Adrenal gland (tissue), 12 donors: ENCODE data around the gene PAGR1. TPM values are rescaled to one million over a fixed set of nuclear protein-coding genes. Genes with fewer than 3 reads are reported as not detected.
"Not testable (repeated sequence)": the region's sequence is repeated elsewhere in the genome, so short reads cannot be mapped to it uniquely, and the experiment has no call there.

ENCODE experiments used
- DNase-seq, 7 donors: peaks; one replicate each; pipeline ENCODE4 v3.0.0-alpha.2; 2019 to 2020
- H3K27ac ChIP-seq, 5 donors: fragments of 200-600 bp; sonication (generic) in 4 of 5; 1 replicate in 3 of 5; 2 replicates in 2 of 5; pipeline versions ENCODE4 v1.5.1 to v1.8.0; 2016 to 2020; ENCODE audit warnings: mild to moderate bottlenecking in 1 of 5
- H3K27me3 ChIP-seq: fragments of 200-600 bp; 2 replicates; pipeline ENCODE4 v1.8.0; 2021
- H3K36me3 ChIP-seq, 2 donors: fragments of 200-600 bp; replicated peaks in 1 of 2; 1 replicate in 1 of 2; 2 replicates in 1 of 2; pipeline versions ENCODE4 v1.5.1 to v1.8.0; 2018 to 2022
- H3K4me1 ChIP-seq, 2 donors: fragments of 200-600 bp; replicated peaks in 1 of 2; 1 replicate in 1 of 2; 2 replicates in 1 of 2; pipeline versions ENCODE4 v1.5.1 to v1.8.0; 2018 to 2021
- H3K4me3 ChIP-seq, 4 donors: fragments of 200-600 bp; sonication (generic) in 3 of 4; one replicate each; pipeline ENCODE4 v1.5.1; 2016 to 2018
- H3K9me3 ChIP-seq, 3 donors: fragments of 200-600 bp; sonication (generic) in 1 of 3; replicated peaks in 1 of 3; 1 replicate in 2 of 3; 2 replicates in 1 of 3; pipeline versions ENCODE4 v1.5.1 to v1.8.0; 2016 to 2021
- POLR2A ChIP-seq, 2 donors: fragments of 450-650 bp; IDR thresholded peaks; one replicate each; pipeline ENCODE4 v1.6.1; 2017; ENCODE audit warnings: antibody characterized with exemption in 2 of 2, mild to moderate bottlenecking in 2 of 2, moderate library complexity in 1 of 2
- WGBS, 4 donors: extraction: QIAGEN DNeasy Blood & Tissue Kit in 2 of 4; methylation state at CpG; one replicate each; pipeline versions ENCODE4 v1.1.5 to v1.1.7; 2013 to 2017; 5-methylcytosine and 5-hydroxymethylcytosine counted together
- intact Hi-C, 2 donors: fragments of 100-400 bp; cut with DNase I; formaldehyde crosslinking; loops; one replicate each; pipeline versions ENCODE4 v1.14.1 to v1.15.0; 2022 to 2023
- polyA plus RNA-seq, 3 donors: library from polyadenylated mRNA; stranded (reverse); fragments of 200-250 nt in 2 of 3; fragments of 350-450 nt in 1 of 3; fragmentation: Illumina TruSeq in 1 of 3; extraction: RNeasy Lipid Tissue Mini Kit (QIAGEN cat#74804) in 1 of 3; gene quantifications; one replicate each; pipeline ENCODE4 v1.2.3, GENCODE V29; 2013 to 2014
- total RNA-seq, 9 donors: library from RNA; depleted of rRNA in 4 of 9; stranded (reverse); fragments of >200 nt in 4 of 9; fragments of 120-200 nt in 1 of 9; fragmentation: NEBNext Ultra II Directional in 1 of 9; extraction: Animal tissue kit (Norgen Biotek cat#: 25700) in 1 of 9; gene quantifications; one replicate each; pipeline versions ENCODE4 v1.1.0 to v1.2.4, GENCODE V29; 2013 to 2023
- TF ChIP-seq, protein P1 (sequence below), 6 experiments: fragments of 450-650 bp in 4 of 6; fragments of 200-600 bp in 2 of 6; sonication (generic) in 1 of 6; IDR thresholded peaks; 1 replicate in 5 of 6; 2 replicates in 1 of 6; pipeline versions ENCODE4 v1.5.1 to v1.8.0; 2016 to 2021; ENCODE audit warnings: antibody characterized with exemption in 6 of 6, mild to moderate bottlenecking in 2 of 6, moderate library complexity in 1 of 6
- donor health status: healthy with polysubstance abuse.
- donor health status: Bipolar disorder and iron deficiency.
- donor health status: DM: yes; HTN: yes; CAD: no.
- donor health status: DM: no; HTN: no; CAD: no.
- donor health status: DM: no; HTN: no; CAD: no.
- donor health status: DM: yes; HTN: yes; CAD: no.

PAGR1 gene
- total and polyA plus RNA-seq, 12 donors: 14.2 to 89.1 (median 39.8) TPM

GRCh38 chr16:29784157-29784556, 31.8 kb upstream of the PAGR1 start:
- H3K9me3 ChIP-seq: no peaks in the 10 kb centered on the region
- 87 to 96% (median 93%) methylated on average over 2 of the region's 2 CpGs for WGBS, 4 donors
- DNase-seq: no peak
- no peak overlapping the region for H3K4me3 ChIP-seq
- no peaks in the 10 kb centered on the region for H3K27me3 ChIP-seq
- intact Hi-C loops: no loop called here
- TF ChIP-seq POLR2A (IDR thresholded peaks at IDR 0.05): no peak
- TF ChIP-seq, protein P1, sequence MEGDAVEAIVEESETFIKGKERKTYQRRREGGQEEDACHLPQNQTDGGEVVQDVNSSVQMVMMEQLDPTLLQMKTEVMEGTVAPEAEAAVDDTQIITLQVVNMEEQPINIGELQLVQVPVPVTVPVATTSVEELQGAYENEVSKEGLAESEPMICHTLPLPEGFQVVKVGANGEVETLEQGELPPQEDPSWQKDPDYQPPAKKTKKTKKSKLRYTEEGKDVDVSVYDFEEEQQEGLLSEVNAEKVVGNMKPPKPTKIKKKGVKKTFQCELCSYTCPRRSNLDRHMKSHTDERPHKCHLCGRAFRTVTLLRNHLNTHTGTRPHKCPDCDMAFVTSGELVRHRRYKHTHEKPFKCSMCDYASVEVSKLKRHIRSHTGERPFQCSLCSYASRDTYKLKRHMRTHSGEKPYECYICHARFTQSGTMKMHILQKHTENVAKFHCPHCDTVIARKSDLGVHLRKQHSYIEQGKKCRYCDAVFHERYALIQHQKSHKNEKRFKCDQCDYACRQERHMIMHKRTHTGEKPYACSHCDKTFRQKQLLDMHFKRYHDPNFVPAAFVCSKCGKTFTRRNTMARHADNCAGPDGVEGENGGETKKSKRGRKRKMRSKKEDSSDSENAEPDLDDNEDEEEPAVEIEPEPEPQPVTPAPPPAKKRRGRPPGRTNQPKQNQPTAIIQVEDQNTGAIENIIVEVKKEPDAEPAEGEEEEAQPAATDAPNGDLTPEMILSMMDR (IDR thresholded peaks at IDR 0.05): no peak
- H3K4me1 ChIP-seq: no peaks in the 10 kb centered on the region
- H3K36me3 ChIP-seq: no peaks in the 10 kb centered on the region
- H3K27ac ChIP-seq: no peak overlapping the region

DNA sequence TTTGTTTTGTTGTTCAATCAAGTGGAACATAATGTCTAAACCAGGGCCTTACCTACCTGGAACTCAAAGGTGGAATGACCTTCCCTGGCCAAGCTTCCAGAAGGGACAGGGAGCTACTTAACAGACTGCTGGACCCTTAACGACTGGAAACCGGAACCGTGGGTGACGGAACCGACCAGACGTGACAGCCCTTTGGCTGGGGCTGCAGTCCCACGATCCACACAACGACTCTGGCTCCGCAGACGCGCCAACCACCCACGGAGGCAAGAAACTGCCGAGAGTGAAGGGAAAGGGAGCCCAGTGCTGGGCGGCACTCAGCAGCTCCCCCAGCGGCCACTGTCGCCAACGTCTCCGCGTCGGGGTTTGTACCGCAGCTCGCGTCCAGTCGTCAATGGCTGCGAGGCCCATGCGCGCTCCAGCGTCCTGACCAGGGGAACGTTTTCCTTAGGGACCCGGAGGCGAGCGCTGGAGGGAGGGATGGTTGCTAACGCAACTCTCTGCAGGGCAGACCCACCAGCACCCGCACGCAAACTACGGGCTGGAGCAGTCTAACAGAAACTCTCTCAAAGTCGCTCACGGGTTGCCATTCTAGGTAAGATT, 31.0 kb upstream of the PAGR1 start:
- Histone ChIP-seq H3K36me3 (no peaks in the 10 kb centered on the region), H3K4me3 (peak overlapping the region in 1 of 4 donors; percentile 15), H3K27me3 (no peaks in the 10 kb centered on the region), H3K9me3 (no peaks in the 10 kb centered on the region), H3K4me1 (peaks cover 5% of the 10 kb centered on the region in 2 donors), H3K27ac (peak overlapping the region in 1 of 5 donors; percentile 13)
- intact Hi-C loops: no loop called here
- peak; percentile 64 to 85 (median 79) for DNase-seq
- TF ChIP-seq POLR2A (IDR thresholded peaks at IDR 0.05): no peak
- TF ChIP-seq, protein P1 (IDR thresholded peaks at IDR 0.05): peak; percentile 66 to 86 (median 80)
- 10 to 15% (median 13%) methylated on average over 16 to 38 of the region's 38 CpGs for WGBS, 4 donors

- H3K4me1 ChIP-seq: peaks cover 16% of the 10 kb centered on the region in 2 donors
- DNase-seq, H3K36me3 ChIP-seq, H3K27me3 ChIP-seq, intact Hi-C loops, H3K9me3 ChIP-seq, H3K27ac ChIP-seq, H3K4me3 ChIP-seq: not testable (repeated sequence)
- 73 to 84% (median 79%) methylated on average over 4 of the region's 4 CpGs for WGBS, 4 donors
Observed at GRCh38 chr16:29787155-29787554, 28.8 kb upstream of the PAGR1 start.

DNA sequence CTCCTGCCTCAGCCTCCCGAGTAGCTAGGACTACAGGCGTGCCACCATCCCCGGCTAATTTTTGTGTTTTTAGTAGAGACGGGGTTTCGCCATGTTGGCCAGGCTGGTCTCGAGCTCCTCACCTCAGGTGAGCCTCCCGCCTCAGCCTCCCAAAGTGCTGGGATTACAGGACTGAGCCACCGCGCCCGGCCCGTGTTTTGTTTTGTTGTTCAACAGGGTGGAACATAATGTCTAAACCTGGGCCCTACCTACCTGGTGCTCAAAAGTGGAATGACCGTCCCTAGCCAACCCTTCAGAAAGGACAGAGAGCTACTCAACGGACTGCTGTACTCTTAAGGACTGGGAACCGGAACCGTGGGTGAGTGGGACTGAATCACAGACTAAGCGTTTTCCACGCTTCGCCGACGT, 26.2 kb upstream of the PAGR1 start:
- H3K36me3 ChIP-seq: no peaks in the 10 kb centered on the region
- WGBS, 4 donors: 57 to 90% (median 69%) methylated on average over 11 to 20 of the region's 20 CpGs
- no peaks in the 10 kb centered on the region for H3K27me3 ChIP-seq
- peak overlapping the region in 3 of 4 donors; percentile 24 to 64 (median 64) for H3K4me3 ChIP-seq
- intact Hi-C loops: no loop called here
- H3K9me3 ChIP-seq: no peaks in the 10 kb centered on the region
- DNase-seq: peak in 1 of 7 donors; percentile 30
- peaks cover 16% of the 10 kb centered on the region in 2 donors for H3K4me1 ChIP-seq
- TF ChIP-seq, protein P1 (IDR thresholded peaks at IDR 0.05): no peak
- no peak for TF ChIP-seq POLR2A (IDR thresholded peaks at IDR 0.05)
- peak overlapping the region; percentile 58 to 92 (median 84) for H3K27ac ChIP-seq
